Occipital lobe (tissue), 2 donors: ENCODE results near the gene GSK3B. TPM values are rescaled to one million over a fixed set of nuclear protein-coding genes. Genes with fewer than 3 reads are reported as not detected.

Experiments used
- DNase-seq: peaks from one replicate; lab custom pipeline; 2025; lab: John Stamatoyannopoulos, UW
- total RNA-seq: library from RNA; depleted of rRNA; stranded (reverse); fragments of >200 nt; gene quantifications from one replicate; pipeline ENCODE4 v1.2.3, GENCODE V29; 2014

GSK3B gene
- total RNA-seq, 1 donor from 2014 or later = 117 TPM

DNA sequence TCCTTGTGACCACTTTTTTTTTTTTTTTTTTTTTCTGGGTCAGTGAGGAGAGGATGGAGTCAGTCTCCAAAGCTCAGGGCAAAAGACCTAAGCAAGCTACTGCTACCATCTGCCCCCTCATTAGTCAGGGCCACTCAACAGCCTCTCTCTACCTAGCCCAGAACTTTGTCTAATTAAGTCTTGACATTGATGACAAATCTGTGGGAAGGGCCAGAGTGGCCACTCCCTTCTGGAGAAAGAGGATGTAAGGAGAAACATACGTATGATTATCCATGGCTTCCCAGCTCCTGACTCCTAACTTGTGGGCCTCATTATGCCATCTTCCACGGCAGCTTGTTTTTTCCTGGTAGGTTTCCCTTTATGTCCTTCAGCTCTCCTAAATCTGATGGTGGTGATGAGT, 274.4 kb downstream of the GSK3B start:
- DNase-seq = no peak

DNA sequence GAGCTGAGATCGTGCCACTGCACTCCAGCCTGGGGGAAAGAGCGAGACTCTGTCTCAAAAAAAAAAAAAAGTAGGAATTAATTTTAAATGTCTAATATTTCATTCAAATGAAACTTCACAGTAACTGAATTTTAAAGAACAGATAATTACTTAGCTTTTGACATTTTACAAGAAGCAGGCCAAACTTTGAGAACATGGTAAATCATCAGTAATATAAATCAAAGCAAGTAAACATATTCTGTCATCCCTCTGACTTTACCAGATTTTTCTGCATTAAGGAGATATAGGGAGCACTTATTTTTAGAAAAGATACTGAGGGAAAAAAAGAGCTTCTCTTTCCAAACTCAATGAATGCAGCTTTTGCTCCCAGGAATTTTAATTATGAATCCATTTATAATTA, 275.3 kb downstream of the GSK3B start:
- no peak for DNase-seq

DNA sequence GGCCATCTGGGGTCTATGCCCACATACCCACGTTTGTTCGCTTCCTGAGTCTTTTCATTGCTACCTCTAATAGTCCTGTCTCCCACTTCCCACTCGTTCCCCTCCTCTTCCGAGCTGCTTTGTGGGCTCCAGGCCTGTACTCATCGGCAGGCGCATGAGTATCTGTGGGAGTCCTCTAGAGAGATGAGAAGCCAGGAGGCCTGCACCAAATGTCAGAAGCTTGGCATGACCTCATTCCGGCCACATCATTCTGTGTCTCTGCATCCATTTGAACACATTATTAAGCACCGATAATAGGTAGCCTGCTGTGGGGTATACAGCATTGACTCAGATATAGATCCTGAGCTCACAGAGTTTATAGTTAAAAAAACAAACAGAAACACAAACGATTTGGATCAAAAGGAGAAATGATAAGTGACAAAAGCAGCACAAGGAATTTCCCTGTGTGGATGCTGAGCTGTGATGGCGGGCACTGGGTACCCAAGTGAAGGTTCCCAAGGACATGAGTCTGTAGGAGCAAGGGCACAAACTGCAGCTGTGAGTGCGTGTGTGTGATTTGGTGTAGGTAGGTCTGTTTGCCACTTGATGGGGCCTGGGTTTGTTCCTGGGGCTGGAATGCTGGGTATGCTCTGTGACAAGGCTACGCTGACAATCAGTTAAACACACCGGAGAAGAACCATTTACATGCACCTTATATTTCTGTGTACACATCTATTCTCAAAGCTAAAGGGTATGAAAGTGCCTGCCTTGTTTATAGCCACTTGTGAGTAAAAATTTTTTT, 276.5 kb downstream of the GSK3B start:
- DNase-seq = no peak

DNA sequence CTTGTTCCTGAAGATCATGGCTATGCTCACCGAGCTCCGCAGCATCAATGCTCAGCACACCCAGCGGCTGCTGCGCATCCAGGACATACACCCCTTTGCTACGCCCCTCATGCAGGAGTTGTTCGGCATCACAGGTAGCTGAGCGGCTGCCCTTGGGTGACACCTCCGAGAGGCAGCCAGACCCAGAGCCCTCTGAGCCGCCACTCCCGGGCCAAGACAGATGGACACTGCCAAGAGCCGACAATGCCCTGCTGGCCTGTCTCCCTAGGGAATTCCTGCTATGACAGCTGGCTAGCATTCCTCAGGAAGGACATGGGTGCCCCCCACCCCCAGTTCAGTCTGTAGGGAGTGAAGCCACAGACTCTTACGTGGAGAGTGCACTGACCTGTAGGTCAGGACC, 277.2 kb downstream of the GSK3B start:
- DNase-seq = no peak

DNA sequence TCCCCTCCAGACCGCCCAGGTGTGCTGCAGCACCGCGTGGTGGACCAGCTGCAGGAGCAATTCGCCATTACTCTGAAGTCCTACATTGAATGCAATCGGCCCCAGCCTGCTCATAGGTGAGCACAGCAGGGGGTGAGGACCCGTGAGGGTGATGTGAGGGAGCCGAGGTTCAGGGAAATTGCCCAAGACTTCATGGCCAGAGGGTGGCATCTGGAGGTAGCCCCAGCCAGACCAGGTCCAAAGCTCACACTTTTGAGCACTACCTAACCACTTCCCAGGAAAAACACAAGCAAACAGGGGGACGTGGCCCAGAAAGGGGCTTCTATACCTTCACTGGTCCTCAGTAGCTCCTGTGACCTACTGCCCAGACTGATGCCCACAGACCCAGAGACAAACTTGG, 278.5 kb downstream of the GSK3B start:
- no peak for DNase-seq

DNA sequence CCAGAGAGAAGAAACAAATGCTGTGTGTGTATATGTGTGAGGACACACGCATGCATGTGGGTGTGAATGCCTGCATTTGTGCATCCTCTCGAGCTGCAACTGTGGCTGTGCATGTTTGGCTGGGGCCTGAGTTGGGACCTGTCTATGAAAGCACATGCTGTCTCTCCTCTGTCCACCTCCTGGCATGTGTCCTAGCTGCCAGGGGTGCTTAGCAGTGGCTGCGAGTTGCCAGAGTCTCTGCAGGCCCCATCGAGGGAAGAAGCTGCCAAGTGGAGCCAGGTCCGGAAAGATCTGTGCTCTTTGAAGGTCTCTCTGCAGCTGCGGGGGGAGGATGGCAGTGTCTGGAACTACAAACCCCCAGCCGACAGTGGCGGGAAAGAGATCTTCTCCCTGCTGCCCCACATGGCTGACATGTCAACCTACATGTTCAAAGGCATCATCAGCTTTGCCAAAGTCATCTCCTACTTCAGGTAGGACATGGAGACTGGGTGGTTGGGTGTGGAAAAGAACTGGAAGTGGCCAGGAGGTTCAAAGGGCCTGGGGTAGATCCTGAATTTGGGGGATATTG, 281.7 kb downstream of the GSK3B start:
- no peak for DNase-seq

DNA sequence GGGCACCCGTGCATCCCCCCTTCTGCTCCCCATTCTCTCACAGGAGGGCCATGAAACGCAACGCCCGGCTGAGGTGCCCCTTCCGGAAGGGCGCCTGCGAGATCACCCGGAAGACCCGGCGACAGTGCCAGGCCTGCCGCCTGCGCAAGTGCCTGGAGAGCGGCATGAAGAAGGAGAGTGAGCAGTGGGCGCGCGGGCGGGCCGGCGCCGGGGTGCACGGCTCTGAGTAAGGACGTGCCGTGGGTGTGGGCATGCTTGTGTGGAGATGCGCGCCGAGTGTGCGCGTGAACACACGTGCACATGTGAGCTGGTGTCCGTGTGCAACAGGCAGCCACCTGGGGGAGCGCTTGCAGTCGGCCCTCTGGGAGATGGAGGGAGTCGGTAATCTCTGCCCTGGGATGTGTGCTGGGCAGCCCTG, 284.2 kb downstream of the GSK3B start:
- DNase-seq = no peak

DNA sequence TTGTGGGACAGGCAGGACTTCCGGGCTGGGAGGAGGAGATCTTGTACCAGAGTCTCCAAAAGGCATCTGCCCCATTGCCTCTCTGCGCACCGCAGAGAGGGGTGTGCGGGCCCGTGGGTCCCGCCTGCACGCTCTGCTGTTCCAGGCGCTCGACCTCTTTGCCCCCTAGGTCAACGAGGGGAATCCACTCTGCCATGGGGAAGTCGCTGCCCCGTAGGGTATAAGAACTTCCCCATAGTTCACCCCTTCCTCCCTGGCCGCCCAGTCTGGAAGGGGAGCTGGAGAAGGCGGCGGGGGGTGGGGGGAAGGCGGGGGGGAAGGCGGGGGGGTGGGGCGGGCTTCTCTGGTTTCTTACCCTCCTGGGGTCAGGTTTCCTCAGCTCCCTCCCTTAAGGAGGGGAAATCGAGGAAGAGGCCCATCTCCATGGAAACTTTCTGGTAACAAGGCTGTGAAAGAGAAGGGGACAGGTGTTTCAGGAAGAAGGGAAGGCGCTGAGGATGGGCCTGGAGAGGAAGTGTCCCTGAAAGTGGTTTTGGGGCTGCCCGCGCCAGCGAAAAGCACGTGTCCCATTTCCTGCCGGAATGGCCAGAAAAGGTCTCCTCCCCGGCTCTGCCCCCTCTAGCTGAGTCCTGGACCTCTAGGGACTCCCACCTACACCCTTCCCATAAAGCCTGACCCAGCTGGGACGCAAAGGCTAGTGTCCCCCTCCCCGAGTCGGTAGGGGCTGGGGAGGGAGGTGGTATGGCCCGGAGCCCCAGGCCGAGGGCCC, 284.8 kb downstream of the GSK3B start:
- DNase-seq = no peak

DNA sequence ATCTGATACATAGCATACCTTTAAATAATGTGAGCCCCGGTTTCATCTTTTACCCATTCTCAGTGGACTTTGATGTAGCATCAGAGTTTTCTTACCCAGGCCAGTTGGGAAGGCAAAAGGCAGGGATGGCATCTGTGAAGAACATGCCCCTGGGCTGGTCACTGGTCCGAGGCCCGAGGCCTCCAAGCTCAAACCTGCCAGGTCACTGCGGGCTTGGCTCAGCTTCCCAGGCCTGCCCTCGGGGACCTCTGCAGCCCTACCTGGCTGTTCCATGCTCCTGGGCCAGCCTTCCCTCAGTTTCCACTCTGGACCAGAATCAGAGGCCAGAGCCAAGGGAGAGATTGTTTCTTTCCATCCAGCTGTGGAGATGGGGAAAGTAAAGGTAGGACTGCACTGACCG, 285.4 kb downstream of the GSK3B start:
- DNase-seq = no peak

DNA sequence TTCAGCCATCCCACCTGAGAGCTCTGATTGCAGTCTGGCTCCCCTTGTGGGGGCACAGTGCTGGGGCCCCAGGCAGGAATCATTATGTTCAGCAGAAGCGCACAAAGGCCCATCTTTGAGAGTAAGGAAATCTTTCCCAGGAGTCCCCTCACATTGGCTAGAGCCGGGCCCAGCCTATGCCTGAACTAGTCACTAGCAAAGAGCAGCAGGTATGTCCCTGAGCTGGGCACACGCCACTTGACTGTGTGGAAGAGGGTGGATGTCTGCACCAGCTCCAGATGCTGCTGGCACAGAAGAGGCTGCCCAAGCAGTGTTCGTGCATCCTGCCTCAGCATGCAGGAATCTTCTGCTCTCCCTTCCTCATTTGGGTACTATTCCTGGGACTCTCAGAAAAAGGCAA, 286.0 kb downstream of the GSK3B start:
- DNase-seq = no peak

DNA sequence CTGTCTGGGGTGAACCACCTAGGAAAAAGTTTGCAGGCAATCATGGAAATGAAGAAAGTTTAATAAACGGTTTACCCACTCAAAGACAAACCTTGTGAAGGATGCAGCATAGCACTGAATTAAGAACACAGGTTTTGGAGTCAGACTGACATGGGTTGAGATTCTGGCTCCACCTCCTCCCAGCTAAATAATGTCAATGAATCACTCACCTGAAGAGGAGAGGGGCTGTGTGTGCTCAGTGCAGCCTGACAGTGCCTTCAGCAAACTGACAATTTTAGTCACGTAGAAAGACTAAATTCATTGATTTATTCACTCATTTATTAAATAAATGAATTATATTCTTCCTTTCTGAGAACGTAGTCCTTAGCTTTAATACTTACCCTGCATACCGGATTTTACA, 293.4 kb downstream of the GSK3B start:
- no peak for DNase-seq

DNA sequence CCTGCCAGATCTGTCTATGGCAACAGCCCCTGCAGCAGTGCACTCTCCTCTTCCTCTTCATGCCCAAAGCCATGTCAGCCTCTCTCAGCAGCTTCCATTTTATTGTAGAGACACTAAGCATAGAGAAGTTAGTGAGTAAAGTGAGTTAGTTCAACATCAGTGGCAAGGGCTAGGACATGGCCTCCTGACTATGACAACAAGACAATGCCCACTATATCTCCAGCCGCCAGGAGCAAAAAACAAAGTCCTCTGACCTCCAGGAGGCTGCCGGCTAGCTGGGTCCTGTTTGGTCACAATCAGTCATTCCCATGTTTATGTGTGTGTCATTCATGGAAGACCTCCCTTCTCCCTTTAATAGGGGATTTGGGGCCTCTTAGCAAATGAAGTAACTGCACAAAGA, 297.5 kb downstream of the GSK3B start:
- DNase-seq = no peak

DNA sequence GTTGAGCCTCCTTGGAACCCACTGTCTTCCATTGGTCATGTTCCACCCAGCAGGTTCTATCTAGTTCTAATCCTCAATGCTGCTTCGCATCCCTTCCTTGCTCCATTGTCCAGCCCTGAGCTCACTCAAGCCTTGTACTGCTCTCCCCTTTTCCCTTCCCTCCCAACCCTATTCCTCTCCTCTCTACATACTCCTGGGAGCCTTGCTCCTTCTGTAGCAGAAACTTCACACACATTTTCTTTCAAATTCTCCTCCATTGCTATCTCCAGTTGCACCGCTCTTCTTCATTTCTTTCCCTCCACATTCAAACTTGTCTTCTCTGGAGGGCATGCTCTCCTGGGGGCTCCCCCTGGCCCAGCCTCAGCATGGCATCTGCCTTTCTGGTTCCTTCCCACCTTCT, 297.9 kb downstream of the GSK3B start:
- DNase-seq = no peak

DNA sequence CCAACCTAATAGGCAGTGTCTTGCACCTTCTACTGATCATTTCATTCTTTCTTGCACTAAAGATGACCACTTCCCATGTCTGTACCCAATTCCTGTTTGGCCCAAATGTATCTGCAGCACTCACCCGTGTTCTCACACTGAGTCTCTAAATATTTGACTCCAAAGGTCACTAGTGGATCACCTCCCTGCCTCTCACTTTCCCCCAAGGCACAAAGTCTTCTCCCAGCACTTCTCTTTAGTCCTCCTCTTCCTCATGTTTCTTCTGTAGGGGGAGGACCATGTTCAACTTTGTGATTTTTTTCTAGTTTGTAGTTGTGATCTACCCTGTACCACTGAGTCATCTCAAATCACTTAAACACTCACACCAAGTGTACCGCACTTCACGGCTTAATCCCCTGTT, 298.4 kb downstream of the GSK3B start:
- DNase-seq = no peak

DNA sequence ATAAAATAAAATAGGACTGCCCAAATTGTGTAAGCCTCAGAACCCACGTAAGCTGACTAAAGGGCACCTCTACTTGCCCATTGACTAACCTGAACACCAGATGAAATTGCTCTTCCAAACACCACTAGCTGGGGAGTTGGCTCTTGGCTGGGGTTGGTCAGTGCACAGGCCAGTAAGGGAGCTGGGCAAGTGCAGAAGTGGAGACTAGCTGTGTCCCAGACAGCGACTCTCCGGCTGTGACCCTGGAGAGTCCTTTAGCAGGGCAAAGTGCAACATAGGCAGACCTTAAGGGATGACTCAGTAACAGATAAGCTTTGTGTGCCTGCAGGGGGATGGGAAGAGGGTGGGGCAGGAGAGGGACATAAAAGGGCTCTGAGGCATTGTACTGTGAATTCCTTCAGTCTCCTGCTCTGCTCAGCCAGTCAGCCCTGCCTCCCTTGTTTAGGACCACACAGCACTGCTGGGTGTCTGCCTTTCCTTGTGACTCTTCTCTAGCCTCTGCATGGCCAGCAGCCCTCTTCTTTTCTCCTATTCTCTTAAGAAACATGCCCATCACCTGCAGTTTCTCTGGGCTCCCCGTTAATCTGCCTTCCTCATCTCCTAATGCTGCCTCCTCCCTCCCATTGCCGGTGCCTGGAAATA, 299.2 kb downstream of the GSK3B start:
- no peak for DNase-seq

DNA sequence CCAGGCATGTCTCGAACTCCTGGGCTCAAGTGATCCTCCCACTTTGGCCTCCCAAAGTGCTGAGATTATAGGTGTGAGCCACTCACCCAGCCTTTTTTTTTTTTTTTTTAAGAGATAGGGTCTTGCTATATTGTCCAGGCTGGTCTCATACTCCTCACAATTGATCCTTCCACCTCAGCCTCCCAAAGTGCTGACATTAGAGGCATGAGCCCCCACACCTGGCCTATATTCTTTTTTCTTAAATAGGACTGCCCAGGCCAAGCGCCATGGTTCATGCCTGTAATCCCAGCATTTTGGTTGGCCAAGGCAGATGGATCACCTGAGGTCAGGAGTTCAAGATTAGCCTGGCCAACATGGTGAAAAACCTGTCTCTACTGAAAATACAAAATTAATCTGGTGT, 299.8 kb downstream of the GSK3B start:
- no peak for DNase-seq

DNA sequence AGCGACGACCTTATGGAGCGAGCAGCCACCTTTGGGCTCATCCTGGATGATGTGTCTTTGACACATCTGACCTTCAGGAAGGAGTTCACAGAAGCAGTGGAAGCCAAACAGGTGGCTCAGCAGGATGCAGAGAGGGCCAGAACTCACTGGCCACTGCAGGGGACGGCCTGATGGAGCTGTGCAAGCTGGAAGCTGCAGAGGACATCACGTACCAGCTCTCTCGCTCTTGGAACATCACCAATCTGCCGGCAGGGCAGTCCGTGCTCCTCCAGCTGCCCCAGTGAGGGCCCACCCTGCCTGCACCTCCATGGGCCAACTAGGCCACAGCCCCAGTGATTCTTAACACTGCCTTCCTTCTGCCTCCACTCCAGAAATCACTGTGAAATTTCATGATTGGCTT, 302.0 kb downstream of the GSK3B start:
- DNase-seq = no peak

DNA sequence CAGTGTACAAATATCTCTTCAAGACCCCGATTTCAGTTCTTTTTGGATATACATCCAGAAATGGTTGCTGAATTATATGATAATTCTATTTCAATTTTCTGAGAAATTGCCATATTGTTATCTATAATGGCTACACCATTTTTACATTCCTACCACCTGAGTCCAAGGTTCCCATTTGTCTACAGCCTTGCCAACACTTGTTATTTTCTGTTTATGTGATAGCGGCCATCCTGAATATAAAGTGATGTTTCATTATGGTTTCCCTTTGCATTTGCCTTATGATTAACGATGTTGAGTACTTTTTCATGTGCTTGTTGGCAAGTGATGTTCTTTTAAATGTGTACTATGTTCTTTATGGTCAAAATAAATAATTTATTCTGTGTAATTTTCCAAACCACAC, 303.9 kb downstream of the GSK3B start:
- DNase-seq = no peak

DNA sequence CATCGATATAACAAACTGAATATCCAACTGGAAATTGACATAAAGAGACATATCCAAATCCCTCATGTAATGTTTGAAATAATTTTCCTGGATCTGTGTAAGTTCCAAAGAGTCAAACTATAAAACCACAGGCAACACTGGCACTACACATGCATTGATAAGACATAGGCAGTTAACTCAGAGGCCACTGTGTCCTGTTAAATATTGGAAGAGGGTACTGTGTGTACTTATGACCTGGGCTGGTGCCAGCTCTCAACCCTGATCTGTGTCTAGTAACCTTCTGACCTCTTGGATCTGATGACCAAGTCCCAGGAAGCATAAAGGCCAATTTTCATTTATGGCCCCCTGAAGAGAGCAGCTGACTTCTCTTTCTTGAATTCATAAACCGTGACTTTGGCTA, 307.8 kb downstream of the GSK3B start:
- no peak for DNase-seq

DNA sequence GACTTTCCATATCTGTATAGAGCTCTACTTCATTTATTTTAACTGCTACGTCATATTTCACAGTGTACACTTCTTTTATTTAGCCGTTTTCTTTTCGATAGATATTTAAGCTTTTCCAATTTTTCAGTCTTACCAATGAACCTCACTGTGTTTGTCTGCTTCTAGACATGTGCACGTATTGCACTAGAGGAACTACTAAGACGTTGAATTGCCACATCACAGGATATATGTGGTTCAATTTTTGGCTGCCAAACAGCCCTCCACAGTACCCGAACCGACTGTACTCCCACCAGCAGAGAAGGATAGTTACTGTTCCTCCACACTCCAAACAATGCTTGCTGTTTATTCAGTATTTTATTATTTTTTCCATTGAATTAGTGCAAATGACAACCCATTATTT, 310.4 kb downstream of the GSK3B start:
- no peak for DNase-seq

DNA sequence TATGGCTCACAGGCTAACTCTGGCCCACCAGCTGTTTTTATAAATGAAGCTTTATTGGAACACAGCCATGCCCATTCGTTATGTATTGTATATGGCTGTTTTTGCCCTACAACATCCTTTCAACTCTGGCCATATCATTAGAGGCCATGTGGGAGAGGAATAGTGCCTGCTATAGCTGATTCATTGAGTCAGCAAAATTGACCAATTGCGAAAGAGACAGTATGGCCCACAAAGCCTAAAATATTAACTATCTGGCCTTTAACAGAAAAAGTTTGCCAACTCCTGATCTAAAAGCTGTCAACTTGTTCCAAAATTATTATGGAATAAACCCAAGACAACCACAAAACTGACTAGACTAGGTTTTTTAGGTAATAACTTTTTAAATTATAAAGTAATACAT, 311.0 kb downstream of the GSK3B start:
- DNase-seq = no peak

DNA sequence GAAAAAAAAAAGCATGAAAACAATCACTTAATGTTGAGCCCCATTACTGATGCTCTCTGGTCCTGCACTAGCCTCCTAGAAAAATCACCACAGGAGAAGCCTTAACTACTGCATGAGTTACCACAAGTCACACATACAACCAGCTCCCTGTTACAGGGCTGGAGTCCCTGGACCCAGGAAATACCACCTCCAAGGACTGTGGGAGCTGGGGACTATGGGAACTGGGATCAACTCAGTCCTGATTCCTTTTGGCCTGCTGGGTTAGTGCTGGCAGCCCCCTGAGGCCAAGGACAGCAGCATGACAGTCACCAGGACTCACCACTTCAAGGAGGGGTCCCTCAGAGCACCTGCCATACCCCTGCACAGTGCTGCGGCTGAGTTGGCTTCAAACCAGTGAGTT, 311.8 kb downstream of the GSK3B start:
- no peak for DNase-seq
